DND-41 (cell line): Measurements from ENCODE around the gene TP73.

Source experiments
- EZH2 ChIP-seq: IDR thresholded peaks from 3 replicates; pipeline ENCODE4 v1.6.1; 2012; ENCODE audit warnings: borderline replicate concordance, low read depth, mild to moderate bottlenecking, moderate library complexity, low read length, inconsistent platforms; ENCODE audit not compliant: severe bottlenecking
- TF ChIP-seq, protein P1 (sequence below): IDR thresholded peaks from 2 replicates; pipeline ENCODE4 v1.5.1; 2012; ENCODE audit warnings: borderline replicate concordance, low read length, moderate library complexity, mild to moderate bottlenecking; ENCODE audit not compliant: poor library complexity, severe bottlenecking; ENCODE audit errors: extremely low read depth

DNA sequence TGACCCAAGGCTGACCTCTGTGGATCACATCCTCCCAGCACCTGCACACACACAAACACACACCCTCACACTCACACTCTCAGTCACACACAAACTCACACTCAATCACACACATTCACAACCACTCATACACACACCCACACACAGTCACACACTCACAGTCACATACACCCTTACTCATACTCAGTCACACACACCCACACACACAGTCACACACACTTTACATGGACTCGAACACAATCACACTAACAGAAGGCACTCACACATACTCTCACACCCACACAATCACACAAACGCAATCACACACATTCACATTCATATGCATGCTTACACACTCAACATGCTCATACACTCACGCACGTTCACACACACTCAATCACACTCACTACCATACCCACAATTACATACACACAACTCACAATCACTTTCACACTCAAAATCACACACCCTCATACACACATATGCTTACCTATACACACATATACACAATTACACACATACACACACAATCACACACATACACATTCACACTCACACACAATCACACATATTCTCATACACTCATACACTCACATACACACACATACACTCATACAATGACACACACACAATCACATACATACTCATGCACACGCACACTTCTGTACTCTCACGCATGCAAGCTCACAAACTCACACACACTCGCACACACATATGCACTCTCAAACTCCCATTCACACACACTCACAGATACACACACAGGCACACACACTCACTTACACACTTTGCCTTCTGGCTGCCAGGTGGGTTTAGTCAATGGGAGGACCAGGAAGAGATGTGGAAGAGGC is 47.1 kb upstream of the TP73 start:
- TF ChIP-seq, protein P1, sequence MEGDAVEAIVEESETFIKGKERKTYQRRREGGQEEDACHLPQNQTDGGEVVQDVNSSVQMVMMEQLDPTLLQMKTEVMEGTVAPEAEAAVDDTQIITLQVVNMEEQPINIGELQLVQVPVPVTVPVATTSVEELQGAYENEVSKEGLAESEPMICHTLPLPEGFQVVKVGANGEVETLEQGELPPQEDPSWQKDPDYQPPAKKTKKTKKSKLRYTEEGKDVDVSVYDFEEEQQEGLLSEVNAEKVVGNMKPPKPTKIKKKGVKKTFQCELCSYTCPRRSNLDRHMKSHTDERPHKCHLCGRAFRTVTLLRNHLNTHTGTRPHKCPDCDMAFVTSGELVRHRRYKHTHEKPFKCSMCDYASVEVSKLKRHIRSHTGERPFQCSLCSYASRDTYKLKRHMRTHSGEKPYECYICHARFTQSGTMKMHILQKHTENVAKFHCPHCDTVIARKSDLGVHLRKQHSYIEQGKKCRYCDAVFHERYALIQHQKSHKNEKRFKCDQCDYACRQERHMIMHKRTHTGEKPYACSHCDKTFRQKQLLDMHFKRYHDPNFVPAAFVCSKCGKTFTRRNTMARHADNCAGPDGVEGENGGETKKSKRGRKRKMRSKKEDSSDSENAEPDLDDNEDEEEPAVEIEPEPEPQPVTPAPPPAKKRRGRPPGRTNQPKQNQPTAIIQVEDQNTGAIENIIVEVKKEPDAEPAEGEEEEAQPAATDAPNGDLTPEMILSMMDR = no peak
- TF ChIP-seq EZH2 = no peak
